Esophagus muscularis mucosa (tissue), 4 donors: Measurements from ENCODE around the gene CARS1.

ENCODE experiments used
- CTCF ChIP-seq, 3 experiments: fragments of 200-600 bp in 2 of 3; fragments of 450-650 bp in 1 of 3; sonication (generic) in 2 of 3; IDR thresholded peaks; one replicate each; pipeline ENCODE4 v1.5.1; 2017 to 2019; ENCODE audit warnings: antibody characterized with exemption in 3 of 3, mild to moderate bottlenecking in 2 of 3, moderate library complexity in 1 of 3
- EP300 ChIP-seq: sonication (generic); formaldehyde crosslinking; IDR thresholded peaks from one replicate; pipeline ENCODE4 v1.6.1; 2017; ENCODE audit warnings: antibody characterized with exemption
- POLR2A ChIP-seq: fragments of 450-650 bp; IDR thresholded peaks from one replicate; pipeline ENCODE4 v1.6.1; 2017; ENCODE audit warnings: antibody characterized with exemption, moderate library complexity, mild to moderate bottlenecking, low read depth

- TF ChIP-seq CTCF (IDR thresholded peaks at IDR 0.05) (no peak), POLR2A (no peak), EP300 (no peak)
Measured at GRCh38 chr11:2983908-2984307, 73.3 kb downstream of the CARS1 start.
